HG03066 (cell line): ENCODE results near the gene SNX10.
"Not testable (repeated sequence)": the region's sequence is repeated elsewhere in the genome, so short reads cannot be mapped to it uniquely, and the experiment has no call there.

Experiments used
- ATAC-seq: cut with Tn5 transposase; IDR thresholded peaks from one replicate; pipeline ENCODE4 v1.9.1; 2021; ENCODE audit warnings: low read depth; ENCODE audit not compliant: unreplicated experiment

Gene SNX10, protein sequence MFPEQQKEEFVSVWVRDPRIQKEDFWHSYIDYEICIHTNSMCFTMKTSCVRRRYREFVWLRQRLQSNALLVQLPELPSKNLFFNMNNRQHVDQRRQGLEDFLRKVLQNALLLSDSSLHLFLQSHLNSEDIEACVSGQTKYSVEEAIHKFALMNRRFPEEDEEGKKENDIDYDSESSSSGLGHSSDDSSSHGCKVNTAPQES

GRCh38 chr7:26291699-26292538 lies at the start of gene SNX10:
Gene SNX10 (plus strand): TSS chr7:26291862. CDS start chr7:26346443, 54,581 bp downstream.
- ATAC-seq: peak; percentile 75

DNA sequence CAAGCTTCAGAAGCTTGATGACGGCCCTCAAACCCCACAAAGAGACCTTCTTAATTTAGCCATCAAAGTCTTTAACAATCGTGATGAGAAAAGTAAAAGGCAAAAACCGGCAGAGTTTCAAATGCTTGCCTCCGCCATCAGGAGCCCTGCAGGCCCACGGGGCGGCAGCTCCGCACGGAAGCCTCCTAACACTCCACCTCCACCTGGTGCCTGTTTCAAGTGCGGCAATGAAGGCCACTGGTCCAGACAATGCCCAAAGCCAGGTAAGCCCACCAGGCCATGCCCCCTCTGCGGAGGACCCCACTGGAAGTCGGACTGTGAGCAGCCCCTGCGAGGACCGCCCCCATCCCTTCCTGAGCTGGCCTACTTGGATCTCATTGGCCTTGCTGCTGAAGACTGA lies 46.5 kb upstream of the SNX10 start:
- no peak for ATAC-seq

GRCh38 chr7:26250239-26250638 lies 41.4 kb upstream of the SNX10 start:
- ATAC-seq: no peak

DNA sequence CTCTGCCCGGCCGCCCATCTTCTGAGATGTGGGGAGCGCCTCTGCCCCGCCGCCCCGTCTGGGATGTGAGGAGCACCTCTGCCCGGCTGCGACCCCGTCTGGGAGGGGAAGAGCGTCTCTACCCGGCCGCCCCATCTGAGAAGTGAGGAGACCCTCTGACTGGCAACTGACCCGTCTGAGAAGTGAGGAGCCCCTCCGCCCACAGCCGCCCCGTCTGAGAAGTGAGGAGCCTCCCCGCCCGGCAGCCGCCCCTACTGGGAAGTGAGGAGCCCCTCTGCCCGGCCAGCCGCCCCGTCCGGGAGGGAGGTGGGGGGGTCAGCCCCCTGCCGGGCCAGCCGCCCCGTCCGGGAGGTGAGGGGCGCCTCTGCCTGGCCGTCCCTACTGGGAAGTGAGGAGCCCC lies 29.8 kb upstream of the SNX10 start:
- ATAC-seq: not testable (repeated sequence)

GRCh38 chr7:26265065-26265464 lies 26.6 kb upstream of the SNX10 start:
- ATAC-seq: no peak

DNA sequence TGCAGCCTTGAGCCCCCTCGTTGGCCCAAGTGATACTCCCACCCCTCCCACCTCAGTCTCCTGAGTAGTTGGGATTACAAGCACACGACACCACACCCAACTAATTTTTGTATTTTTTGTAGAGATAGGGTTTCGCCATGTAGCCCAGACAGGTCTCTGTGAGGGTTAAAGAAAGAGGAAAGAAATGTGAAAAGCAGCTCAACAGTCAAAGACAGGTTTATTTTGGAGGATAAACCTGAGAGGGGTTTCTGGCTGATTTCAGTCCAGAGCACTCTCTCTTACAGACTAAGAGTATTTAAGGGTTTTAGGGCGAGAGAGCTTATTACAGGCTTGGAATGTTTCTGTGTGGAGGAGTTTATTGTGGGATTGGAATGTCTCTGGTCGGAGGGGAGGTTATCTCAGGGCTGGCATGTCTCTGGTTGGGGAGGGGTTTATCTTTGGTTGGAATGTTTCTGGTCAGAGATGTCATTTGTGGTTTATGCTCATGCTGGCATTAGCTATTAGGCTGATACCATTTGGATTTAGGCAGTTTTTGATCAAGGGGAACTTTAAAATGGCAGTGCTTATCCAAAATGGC lies 26.1 kb upstream of the SNX10 start:
- ATAC-seq: no peak

GRCh38 chr7:26267601-26268166 lies 24.0 kb upstream of the SNX10 start:
- no peak for ATAC-seq

DNA sequence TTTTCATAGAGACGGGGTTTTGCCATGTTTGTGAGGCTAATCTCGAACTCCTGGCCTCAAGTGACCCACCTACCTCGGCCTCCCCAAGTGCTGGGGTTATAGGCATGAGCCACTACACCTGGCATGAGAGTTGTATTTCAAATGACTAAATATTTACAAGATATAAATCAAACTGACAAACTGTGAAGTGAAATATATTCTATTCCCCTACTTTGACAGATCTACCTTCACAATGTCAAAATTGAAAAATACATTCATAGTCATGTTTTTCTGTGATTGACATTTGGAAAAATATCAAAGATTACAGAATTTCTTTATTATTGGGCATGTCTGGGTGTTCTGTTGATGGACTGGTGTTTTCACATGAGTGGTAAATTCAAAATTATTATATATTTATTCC lies 16.4 kb upstream of the SNX10 start:
- ATAC-seq: no peak

- ATAC-seq: no peak
These were observed 12.9 kb upstream of the SNX10 start for GRCh38 chr7:26278770-26279169.

DNA sequence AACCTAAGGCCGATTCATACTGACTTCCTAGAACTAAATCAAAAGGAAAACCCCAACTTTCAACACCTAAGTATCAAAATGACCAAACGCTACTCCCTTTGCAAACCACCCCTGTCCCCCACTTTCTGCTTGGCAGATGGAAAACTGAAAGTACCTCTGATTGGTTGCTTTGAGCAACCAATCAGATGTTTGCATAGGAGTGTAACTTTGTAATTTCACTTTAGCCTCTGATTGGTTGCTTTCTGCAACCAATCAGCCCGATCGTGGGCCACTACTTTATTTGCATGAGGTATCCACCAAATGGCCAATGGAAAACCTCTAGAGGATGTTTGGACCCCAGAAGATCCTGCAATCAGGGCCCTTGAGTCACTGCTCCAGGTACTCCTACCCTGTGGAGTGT lies 12.3 kb upstream of the SNX10 start:
- no peak for ATAC-seq

DNA sequence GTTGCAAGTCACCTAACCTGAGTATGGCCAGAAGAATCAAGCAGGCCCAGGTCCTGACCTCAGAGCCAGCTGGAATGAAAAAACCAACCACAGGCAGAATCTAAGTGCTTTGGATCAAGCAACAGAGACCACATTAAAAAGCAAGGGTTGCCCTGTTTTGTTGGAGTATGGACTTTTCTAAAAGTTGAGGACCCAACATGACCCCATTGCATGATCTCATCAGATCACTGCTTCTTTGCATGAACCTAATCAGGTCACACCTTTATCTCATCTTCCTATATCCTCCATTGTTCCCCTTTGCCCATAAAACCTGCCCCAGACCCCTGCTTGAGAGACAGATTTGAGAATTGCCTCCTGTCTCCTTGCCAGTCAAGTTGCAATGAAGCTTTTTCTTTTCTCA lies 11.6 kb upstream of the SNX10 start:
- no peak for ATAC-seq

DNA sequence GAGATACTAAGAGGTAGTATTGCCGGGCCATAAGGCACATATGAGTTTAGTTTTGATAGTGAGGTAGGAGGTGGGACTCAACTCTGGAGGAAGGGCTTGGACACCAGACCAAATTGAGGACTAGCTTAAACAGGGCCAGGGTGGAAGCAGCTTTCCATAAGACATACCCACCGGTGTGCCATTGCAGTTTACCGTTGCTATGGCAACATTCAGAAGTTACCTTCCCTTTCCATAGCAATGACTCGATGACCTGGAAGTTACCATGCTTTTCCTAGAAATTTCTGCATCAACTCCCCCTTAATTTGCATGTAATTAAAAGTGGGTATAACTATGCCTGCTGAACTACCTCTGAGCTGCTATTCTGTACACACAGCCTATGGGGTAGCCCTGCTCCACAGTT lies 10.9 kb upstream of the SNX10 start:
- no peak for ATAC-seq

GRCh38 chr7:26284477-26284876 lies 7.2 kb upstream of the SNX10 start:
- ATAC-seq: no peak

- no peak for ATAC-seq
These were observed 6.5 kb upstream of the SNX10 start for GRCh38 chr7:26284995-26285632.

GRCh38 chr7:26286157-26286556 lies 5.5 kb upstream of the SNX10 start:
- ATAC-seq: no peak

- not testable (repeated sequence) for ATAC-seq
These were observed 3.5 kb upstream of the SNX10 start for GRCh38 chr7:26288126-26288525.

DNA sequence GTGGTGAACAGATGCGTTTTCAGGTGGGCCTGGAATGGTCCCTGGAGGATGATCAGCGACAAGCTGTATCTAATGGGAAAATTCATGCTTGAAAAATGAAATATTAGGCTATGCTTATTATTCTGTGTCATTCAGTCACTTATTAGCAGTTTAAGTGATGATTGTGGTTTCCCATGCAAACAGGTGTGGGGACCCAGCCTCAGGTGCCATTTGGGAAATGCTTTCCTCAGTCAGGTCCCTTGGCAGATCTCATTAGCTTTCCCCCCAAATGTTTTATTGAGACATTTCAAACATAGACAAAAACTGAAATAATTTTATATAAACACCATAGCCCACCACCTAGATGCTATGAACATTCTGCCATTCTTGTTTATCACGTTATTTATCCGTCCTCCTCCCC lies 411 bp upstream of the SNX10 start:
- no peak for ATAC-seq

DNA sequence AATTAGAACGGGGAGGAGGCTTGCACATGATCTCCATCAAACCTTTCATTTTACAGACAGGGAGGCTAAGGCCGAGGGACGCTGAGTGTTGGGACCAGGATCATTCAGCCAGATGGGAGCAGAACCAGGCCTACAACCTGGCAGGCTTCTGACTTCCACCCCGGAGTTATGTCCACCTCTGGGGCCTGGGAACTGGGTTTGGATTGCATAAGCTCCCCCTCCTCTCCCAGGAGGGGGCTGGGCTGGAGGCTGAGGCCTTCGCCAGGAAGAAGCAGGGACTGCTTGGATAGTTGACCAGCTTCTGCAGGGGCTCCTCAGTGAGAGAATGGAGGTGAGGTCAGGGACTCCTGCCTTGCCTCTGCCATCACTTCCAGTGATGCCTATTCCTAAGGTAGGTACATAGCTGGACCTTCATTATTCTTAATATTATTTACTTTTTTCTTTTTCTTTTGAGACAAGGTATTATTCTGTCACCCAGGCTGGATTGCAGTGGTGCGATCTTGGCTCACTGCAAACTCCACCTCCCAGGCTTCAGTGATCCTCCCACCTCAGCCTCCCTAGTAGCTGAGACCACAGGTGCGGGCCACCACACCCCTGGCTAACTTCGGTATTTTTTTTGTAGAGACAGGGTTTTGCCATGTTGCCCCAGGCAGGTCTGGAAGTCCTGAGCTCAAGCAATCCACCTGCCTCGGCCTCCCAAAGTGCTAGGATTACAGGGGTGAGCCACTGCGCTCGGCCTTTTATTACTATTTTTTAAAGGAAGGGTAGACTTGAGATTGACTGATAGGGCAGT lies 1.3 kb downstream of the SNX10 start:
- no peak for ATAC-seq

DNA sequence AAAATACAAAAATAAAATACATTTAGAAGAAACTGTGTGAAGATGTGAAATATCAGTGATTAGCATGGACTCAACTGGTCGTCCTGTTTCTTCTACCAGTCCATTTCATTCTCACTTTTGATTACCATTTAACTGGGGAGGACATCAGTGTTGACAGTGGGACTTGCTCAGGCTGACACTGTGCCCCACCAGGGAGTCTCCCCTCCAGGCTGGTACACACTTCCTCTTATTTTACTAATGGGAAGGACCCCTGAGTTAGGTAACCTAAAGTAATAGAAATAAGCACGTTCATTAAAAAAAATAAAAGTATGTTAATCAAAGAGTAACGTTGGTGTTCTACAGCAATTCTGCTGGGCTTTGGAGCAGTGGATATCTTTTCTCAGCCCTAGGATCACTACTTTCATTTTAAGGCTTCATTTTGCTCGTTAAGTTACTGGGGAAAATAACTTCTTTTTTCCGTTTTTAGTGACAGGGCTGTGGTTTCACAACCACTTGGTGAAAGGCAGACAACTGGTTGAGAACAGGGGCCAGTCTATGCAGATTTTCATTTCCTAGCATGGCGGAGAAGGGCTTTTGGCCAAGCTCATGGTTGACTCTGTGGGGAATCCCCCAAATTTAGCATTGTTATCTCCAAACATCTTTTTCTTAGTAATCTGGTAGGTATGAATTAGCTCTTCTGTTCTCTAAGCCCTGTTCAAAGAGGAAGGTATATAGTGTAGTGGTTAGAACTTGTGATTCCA lies 2.1 kb downstream of the SNX10 start:
- peak; percentile 69 for ATAC-seq

GRCh38 chr7:26295015-26295414 lies 3.4 kb downstream of the SNX10 start:
- no peak for ATAC-seq
